ENCODE data around the gene SSBP4.
A peak's percentile ranks its signal among the peaks of the same experiment; 100 is the strongest.

The SSBP4 gene

DNA sequence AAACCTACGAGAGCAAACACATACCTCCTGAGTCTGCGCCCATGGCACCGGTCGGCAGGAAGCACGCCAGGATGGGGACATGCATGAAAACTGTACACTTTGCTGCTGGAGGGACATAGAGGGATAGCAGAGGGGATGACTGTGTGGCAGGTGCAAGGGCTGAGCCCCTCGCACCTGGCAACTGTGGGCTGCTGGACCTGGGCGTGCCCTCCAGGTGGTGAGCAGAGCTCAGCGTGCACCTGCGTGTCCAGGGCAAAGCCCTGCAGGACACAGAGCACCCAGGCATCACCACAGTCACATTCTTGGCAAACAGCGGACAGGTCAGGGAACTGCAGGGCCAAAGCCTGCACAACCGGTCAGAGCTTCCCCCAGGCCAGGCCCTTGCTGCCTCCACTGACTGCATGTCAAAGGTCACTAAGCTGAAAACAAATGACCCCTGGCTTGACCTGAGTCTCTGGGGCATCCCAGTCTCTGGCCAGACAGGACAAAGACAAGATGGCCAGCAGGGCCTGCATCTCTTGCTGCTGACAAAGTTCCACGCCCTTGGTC is 27.7 kb downstream of the SSBP4 start:
- no peak for DNase-seq

GRCh38 chr19:18449552-18449951 is 30.4 kb downstream of the SSBP4 start:
- DNase-seq, result no peak

DNA sequence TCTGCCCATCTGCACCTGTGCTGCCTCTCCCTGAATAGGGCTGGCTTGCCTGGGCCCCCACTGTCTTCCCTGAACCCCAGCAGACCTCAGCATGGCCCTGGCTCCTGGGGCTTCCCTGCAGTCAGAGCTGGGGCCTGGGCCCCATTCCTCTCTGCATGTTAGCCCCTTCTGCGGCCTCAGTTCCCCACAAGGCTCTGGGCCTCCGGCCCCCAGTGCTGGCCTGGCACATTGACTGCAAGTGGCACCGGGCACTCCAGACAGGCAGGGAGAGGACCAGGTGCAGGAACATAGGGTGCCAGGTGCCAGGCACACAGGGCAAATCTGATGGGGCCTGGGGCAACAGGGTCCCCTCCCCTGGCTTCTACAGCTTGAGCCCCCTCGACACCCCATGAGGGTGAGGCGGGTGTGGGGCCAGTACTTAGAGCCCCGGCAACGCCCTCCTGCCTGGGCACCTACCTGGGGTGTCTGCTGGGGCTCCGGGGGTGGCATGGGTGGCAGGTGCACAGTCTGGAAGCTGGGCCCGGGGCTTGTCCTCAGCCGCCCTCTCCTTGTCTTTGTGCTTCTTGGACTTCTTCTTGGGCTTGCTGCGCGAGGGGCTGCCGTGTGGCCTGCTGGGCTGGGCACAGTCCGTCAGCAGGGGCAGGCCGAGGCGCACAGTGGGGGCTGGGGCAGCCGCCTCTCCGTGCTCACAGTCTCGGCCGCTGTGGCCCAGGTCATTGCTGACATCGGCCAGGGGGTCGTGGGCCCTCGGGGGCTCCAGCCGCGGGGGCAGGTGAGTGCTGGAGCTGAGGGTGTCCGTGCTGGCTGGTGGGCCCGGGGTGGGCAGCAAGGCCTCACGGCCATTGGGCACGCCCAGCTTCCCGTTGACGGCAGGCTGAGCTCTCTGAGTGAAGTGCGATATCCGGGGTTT is 31.1 kb downstream of the SSBP4 start:
- no peak for DNase-seq

DNA sequence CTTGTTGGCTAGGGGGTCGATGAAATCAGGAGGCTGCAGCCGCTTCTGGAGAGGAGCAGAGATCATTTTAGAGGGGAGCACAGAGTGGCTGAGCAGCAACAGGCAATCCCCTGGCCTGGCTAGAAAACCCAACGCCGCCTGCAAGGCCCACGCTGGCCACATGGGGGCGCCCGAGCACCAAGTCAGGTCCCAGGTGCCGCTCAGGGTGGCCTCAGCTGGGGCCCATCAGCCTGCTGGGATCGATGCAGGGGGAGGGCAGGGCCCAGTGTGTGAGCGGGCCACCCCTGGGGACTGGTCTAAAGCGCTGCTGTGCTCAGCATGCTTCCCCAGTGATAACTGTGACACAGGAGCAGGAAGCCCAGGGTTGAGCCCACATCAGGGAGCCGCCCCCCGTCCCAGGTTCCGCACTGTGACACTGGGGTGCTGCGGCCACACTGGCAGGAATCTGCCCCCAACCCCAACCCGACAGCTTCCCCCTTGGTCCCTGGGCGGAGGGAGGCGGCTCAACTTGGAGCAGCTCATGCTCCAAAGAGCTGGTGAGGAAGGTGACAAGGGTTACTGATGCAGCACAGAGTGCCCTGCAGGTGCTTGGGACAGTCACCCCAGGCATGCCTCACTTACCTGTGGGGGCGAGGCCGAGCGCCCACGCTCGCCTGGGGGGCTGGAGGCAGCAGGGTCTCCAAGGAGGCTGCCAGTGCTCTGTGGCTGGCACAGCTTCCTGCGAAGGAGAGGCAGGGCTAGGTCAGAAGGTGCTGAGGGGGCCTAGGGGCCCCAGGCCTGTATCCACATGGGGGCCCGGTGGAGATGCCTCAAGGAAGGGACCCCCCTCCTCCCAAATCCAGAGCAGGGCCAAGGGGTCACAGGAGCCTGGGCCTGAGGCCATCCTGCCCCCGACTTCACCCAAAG is 32.0 kb downstream of the SSBP4 start:
- peak; percentile 76 for DNase-seq

GRCh38 chr19:18452386-18452785 is 33.2 kb downstream of the SSBP4 start:
- no peak for DNase-seq

- DNase-seq, result no peak
These were observed 34.2 kb downstream of the SSBP4 start for GRCh38 chr19:18453269-18454024.

GRCh38 chr19:18456279-18456678 is 37.1 kb downstream of the SSBP4 start:
- no peak for DNase-seq

DNA sequence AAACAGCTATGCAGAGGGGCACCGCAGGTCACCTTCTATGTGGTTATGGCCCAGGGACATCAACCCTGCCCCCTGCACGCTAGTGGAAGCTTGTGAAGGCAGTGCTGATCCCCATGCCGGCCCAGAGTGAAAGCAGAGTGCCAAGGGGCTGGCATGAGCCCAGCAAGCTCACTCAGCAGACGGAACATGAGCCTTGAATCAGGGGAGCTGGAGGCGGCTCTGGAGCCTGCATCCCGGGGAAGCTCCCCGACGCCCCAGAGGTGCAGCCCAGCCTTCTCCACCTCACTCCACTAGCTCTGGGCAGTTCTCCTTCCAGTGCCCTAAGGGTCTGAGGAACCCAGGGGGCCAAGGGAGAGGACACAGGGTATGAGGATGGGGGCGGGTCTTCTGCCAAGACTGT is 37.8 kb downstream of the SSBP4 start:
- DNase-seq, result no peak

- DNase-seq, result no peak
These were observed 38.5 kb downstream of the SSBP4 start for GRCh38 chr19:18457483-18458331.

- no peak for DNase-seq
These were observed 41.7 kb downstream of the SSBP4 start for GRCh38 chr19:18460900-18461299.

DNA sequence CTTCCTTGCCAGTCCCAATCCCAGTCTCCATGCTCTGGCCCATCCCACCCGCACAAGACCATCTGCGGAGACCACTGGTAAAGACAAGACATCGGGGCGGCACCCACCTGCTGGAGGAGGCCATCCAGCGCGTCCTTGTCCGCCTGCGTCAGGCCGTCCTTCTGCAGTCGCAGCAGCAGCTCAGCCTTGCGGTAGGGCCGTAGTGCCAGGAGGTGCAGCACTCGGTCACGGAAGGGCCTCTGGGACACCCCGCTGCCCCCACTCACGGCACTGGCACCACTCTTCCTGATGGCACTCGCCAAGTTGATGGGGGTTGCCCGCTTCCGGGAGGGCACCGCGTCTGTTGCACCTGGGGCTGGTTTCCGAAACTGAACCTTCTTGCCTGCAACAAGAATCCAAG is 42.3 kb downstream of the SSBP4 start:
- no peak for DNase-seq

DNA sequence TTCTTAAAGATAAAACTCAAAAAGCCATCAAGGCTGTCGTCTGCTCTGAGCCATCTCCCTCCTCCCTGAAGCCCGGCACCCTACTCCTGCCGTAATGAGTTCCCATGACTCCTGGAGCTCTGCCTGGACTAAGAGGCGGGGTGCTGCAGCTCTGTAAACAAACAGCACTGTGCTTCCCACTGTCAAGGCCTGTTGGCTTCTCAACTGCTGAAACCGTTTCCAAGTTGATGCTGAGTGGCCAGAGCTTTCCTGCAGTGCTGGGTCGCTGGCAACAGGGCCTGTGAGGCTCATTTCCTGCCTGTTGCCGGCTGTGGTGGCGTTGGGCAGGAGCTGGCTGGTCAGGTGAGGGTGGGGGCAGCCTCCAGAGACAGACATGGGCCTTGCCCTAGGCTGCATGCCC is 45.4 kb downstream of the SSBP4 start:
- no peak for DNase-seq

DNA sequence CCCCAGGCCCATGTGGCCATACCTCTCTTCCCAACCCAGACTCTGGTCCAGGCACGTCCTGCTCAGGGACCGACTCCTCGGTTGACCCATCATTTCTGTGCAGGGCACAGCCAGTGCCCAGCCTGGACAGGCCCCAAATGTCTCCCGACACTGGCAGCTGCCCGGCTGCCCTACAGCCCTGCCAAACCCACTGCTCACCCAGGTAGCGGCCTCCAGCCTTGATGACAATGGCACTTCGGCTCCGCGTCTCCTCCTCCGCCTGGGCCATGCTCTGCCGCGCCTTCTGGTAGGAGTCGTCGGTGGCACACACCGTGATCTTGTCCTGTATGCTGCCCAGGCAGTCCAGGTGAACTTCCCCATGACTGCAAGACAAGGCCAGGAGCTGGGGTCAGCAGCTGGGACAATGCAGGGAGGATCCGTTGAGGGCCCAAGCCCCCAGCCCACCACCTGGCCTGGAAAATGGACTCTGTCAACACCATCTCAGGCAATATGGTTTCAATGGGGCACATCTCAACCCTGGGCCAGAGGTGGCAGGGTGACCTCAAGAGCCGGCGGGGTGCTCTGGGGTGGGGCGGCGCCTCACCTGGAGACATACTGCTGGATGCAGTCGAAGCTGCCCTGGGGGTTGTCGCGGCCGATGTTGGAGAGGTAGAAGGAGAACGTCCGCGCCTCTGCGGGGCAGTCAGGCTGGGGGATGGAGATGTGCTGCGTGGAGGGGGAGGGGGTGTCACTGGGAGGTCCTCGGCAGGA is 46.2 kb downstream of the SSBP4 start:
- DNase-seq, result no peak

DNA sequence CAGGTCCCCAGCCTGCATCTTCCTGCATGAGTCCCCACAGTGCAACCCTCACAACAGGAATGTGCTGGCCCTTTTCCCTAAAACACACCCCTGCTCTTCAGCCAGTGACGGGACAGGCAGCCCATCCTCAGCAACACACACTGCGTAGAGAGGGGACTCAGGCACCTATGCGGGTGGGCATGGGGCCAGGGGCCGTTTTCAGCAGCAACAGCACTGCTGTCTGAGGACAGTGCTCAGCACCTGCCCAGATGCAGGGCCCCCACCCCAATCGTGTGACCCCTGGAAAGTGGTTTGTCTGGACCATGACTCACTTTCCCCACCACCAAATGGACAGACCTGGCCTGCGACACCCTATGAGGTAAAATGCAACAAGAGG is 46.8 kb downstream of the SSBP4 start:
- no peak for DNase-seq

DNA sequence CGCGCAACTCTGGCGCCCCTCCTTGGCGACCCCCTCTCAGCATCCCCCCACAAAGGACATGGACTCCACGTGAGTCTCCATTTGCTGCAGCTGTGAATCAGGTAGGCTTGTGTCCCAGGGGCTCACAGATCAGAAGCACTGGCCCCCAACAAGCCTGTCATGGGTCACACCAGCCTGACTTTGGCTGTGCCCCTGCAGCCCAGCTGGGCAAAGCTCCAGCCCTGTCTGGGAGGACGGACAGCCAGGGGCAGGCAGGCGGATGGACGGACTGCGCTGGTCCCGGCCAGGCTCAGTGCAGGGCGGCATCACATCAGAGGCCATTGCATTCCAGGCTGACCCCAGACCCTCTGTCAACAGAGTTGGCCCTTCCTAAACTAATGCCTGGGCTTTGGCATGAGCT is 47.2 kb downstream of the SSBP4 start:
- DNase-seq, result no peak

GRCh38 chr19:18467978-18468377 is 48.8 kb downstream of the SSBP4 start:
- DNase-seq, result no peak

DNA sequence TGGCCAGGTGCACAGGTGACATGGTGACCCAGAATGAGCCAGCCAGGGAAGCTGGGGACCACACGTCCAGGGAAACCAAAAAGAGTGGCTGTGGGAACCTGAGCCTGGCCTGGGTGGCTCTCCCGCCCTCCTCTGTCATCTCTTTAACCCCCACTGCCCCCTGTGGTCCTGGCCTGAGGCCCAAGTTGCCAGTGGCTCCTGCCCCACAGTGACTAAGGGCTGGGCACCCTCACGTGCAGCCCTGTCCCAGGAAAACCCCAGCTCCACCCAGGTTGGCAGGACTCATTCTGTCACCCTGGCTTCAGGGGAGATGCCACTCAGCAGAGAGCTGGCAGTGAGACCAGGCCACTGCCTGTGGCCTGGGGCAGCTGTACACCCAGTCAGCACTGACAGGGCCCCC is 49.3 kb downstream of the SSBP4 start:
- no peak for DNase-seq

DNA sequence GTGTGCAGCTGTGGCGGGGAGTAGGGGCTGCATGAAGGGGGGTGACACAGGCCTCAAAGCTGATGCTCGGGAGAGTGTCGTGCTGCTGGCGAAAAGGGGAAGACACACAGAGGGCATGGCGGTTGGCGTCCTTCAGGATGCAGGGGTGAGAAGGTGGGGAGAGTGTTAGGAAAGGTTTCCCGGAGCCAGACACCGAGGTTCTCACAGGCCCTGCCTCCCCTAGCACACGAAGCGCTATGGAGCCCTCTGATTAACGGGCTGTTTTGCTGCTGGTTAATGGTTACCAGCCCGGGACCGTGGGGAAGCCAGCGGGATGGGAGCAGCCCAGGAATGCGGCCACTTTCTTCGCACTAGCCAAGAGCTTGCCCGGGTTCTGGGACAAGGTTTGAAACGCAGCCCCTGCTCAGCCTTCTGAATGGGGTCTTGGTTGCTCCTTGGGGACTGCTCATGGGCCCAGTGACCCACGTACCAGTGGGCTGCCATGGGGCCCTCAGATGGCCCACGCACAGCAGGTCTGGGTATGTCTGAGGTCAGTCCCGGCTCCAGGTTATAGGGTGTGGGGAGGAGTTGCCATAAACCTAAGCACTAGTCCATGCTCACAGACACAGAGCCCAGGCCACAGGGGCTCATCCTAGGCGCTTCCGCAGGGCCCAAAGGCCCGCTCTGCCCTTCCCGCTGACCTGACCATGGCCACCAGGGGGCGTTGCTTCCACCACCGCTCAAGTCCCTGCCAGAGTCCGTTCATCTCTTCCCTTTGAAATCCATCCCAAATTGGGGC is 50.1 kb downstream of the SSBP4 start:
- peak; percentile 39 for DNase-seq

- no peak for DNase-seq
These were observed 51.6 kb downstream of the SSBP4 start for GRCh38 chr19:18470787-18471186.

- DNase-seq, result no peak
These were observed 54.0 kb downstream of the SSBP4 start for GRCh38 chr19:18473003-18473705.

Data from RPMI8226 (cell line).